Activated naive CD8-positive, alpha-beta T cell treated with anti-CD3 and anti-CD28 coated beads, Interleukin-2, amount 50 U/mL, for 16 hours (primary cell): ENCODE measurements around the gene UVRAG.

Source experiments
- DNase-seq: peaks from one replicate; pipeline ENCODE4 v3.0.0-alpha.2; 2020; ENCODE audit warnings: low read depth, low spot score

Gene UVRAG

GRCh38 chr11:76103460-76103859 is 288.4 kb downstream of the UVRAG start:
- DNase-seq: no peak

- no peak for DNase-seq
Observed at GRCh38 chr11:76104285-76104684, 289.3 kb downstream of the UVRAG start.

GRCh38 chr11:76105637-76106036 is 290.6 kb downstream of the UVRAG start:
- DNase-seq: no peak

- no peak for DNase-seq
Observed at GRCh38 chr11:76107971-76108370, 293.0 kb downstream of the UVRAG start.

GRCh38 chr11:76114238-76114637 is 299.2 kb downstream of the UVRAG start:
- no peak for DNase-seq

- no peak for DNase-seq
Observed at GRCh38 chr11:76115555-76115954, 300.5 kb downstream of the UVRAG start.

GRCh38 chr11:76119032-76119431 is 304.0 kb downstream of the UVRAG start:
- no peak for DNase-seq

GRCh38 chr11:76119779-76120178 is 304.8 kb downstream of the UVRAG start:
- DNase-seq: no peak

- no peak for DNase-seq
Observed at GRCh38 chr11:76120513-76121101, 305.6 kb downstream of the UVRAG start.

GRCh38 chr11:76123248-76123647 is 308.2 kb downstream of the UVRAG start:
- no peak for DNase-seq

GRCh38 chr11:76124905-76125770 is 310.1 kb downstream of the UVRAG start:
- DNase-seq: no peak

GRCh38 chr11:76129729-76130128 is 314.7 kb downstream of the UVRAG start:
- no peak for DNase-seq

- no peak for DNase-seq
Observed at GRCh38 chr11:76131142-76131541, 316.1 kb downstream of the UVRAG start.

GRCh38 chr11:76131671-76132631 is 316.9 kb downstream of the UVRAG start:
- DNase-seq: no peak

- DNase-seq: no peak
Observed at GRCh38 chr11:76134239-76134638, 319.2 kb downstream of the UVRAG start.

GRCh38 chr11:76135491-76135890 is 320.5 kb downstream of the UVRAG start:
- DNase-seq: no peak

- no peak for DNase-seq
Observed at GRCh38 chr11:76139314-76139713, 324.3 kb downstream of the UVRAG start.

GRCh38 chr11:76140912-76141574 is 326.0 kb downstream of the UVRAG start:
- no peak for DNase-seq

GRCh38 chr11:76141901-76142588 is 327.0 kb downstream of the UVRAG start:
- DNase-seq: no peak

GRCh38 chr11:76143274-76143673 is 328.3 kb downstream of the UVRAG start:
- DNase-seq: no peak
